ENCODE data around the gene VOPP1.
"Not testable (repeated sequence)": the region's sequence is repeated elsewhere in the genome, so short reads cannot be mapped to it uniquely, and the experiment has no call there.

The VOPP1 gene

GRCh38 chr7:55588976-55589604 lies 16.8 kb upstream of the VOPP1 start:
- H3K4me3 ChIP-seq (ENCODE audit: low read depth, low read length) = no peak overlapping the region
- TF ChIP-seq CTCF (IDR thresholded peaks at IDR 0.05; ENCODE audit: low read depth, low read length) = no peak

DNA sequence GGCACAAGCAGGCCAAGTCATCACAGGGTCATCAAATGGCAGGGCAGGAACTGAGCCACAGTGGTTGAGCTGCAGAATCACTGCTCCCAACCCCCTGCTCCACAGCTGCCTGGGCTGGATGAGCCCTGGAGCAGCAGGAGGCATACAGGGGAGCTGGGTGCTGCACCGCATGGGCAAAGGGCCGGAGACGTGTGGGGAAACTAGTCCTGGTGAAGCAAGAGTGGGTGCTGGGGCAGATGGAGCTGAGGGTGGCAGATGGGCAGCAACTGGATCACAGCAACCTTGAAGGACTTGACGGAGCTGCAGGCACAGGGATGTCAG lies 16.0 kb upstream of the VOPP1 start:
- no peak for TF ChIP-seq CTCF (IDR thresholded peaks at IDR 0.05; ENCODE audit: low read depth, low read length)
- H3K4me3 ChIP-seq (ENCODE audit: low read depth, low read length) = no peak overlapping the region

DNA sequence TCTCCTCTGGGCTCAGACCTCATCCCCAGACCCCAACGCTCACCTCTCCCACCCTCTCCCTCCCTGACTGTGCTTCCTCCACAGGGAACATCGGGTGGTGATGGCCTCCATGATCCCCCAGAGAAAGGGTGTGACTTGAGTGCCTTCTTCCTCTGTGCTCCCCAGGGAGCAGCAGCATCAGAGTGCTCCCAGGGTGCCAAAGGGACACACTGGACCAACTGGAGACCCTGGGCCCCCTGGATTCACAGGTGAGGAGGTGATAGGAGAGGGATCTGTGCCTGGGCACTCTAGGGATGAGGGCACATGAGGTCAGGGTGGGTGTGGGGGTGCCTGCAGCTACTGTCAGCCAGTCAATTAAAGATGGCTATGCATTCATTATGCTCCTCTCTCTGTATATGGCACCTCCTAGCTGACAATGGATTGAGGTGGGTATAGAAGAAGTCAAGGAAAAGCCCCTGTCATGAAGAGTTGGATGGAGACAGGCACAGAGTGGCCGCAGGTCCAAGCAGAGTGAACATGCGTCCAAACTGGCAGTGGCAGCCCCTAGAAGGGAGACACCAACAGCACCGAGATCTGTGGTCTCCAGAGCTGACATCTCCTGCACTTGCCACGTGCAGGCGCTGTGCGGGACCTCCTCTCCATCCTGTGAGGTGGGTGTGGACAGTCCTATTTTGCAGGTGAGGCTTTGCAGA lies 15.5 kb upstream of the VOPP1 start:
- no peak for TF ChIP-seq CTCF (IDR thresholded peaks at IDR 0.05; ENCODE audit: low read depth, low read length)
- no peak overlapping the region for H3K4me3 ChIP-seq (ENCODE audit: low read depth, low read length)

- H3K4me3 ChIP-seq (ENCODE audit: low read depth, low read length) = not testable (repeated sequence)
Observed at GRCh38 chr7:55582656-55583055, 10.4 kb upstream of the VOPP1 start.

DNA sequence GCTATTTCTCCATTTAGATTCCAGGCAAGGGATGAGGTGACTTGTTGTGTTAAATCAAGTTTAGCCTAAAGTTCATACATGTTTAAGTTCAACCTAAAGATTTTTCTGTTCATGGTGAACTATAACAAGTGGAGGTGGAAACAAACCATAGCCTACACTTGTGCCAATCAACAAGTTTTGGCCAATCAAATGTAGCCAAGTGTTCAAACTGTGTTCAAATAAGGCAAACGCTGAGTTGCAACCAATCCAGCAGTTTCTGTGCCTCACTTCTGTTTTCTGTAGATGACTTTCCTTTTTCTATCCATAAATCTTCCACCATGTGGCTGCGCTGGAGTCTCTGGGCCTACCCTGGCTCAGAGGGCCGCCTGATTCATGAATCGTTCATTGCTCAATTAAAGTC lies 4.5 kb upstream of the VOPP1 start:
- no peak overlapping the region for H3K4me3 ChIP-seq (ENCODE audit: low read depth, low read length)
- TF ChIP-seq CTCF (IDR thresholded peaks at IDR 0.05; ENCODE audit: low read depth, low read length) = no peak

DNA sequence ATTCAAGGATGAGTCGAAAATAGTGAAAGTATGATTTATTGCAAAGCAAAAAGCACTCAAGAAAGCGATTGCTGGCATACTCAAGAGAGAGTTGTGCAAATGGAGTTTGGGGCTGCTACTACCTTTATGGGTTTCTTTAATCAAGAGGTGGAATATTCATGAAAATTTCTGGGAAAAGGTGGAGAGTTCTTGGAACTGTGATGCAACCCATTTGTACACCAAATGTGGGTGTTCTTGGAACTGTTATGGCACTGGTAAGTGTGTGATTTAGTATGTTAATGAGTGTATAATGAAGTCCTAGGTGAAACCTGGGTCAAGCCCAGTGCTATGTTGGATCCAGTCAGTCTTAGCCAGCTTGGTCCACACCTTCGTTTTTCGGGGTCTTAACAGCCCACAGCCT lies 3.4 kb upstream of the VOPP1 start:
- no peak overlapping the region for H3K4me3 ChIP-seq (ENCODE audit: low read depth, low read length)
- no peak for TF ChIP-seq CTCF (IDR thresholded peaks at IDR 0.05; ENCODE audit: low read depth, low read length)

GRCh38 chr7:55575098-55575497 lies 2.8 kb upstream of the VOPP1 start:
- TF ChIP-seq CTCF (IDR thresholded peaks at IDR 0.05; ENCODE audit: low read depth, low read length) = no peak
- H3K4me3 ChIP-seq (ENCODE audit: low read depth, low read length) = no peak overlapping the region

Measured in WI38 (cell line).